GM12878 (cell line): ENCODE data around the gene CELSR1. TPM values are rescaled to one million over a fixed set of nuclear protein-coding genes. Genes with fewer than 3 reads are reported as not detected.

Experiments used
- ATAC-seq: fragments of 200-7000 bp; cut with Tn5 transposase; 3 replicates; pipeline ENCODE4 v1.9.1; 2020; ENCODE audit warnings: mild to moderate bottlenecking, moderate library complexity
- BruUV-seq: library from RNA; stranded (reverse); fragments of 400-500 nt; replicated peaks from 2 replicates; lab custom pipeline; 2021; lab: Mats Ljungman, UMichigan
- CTCF ChIA-PET: fragments of 300-600 bp; sonication (Branson Sonifier 250); formaldehyde crosslinking; extraction: SDS; loops from one replicate; lab custom pipeline; 2021; ENCODE audit warnings: inconsistent platforms; lab: Yijun Ruan, JAX
- POLR2A ChIA-PET: fragments of 350-600 bp; formaldehyde crosslinking; extraction: SDS; loops from one replicate; lab custom pipeline; 2021; ENCODE audit warnings: inconsistent platforms; lab: Charles Lee
- RAD21 ChIA-PET: fragments of 300-600 bp; sonication (Branson Sonifier 250); formaldehyde crosslinking; loops from one replicate; lab custom pipeline; 2023; ENCODE audit warnings: antibody characterized with exemption; ENCODE audit not compliant: unreplicated experiment; lab: Charles Lee
- SMC1A ChIA-PET: fragments of 300-600 bp; sonication (Branson Sonifier 250); formaldehyde crosslinking; loops from one replicate; lab custom pipeline; 2023; ENCODE audit not compliant: unreplicated experiment, uncharacterized antibody; lab: Charles Lee
- DNase-seq: peaks from one replicate; pipeline ENCODE4 v3.0.0-alpha.2; 2011; ENCODE audit warnings: low read depth, low spot score
- FAIRE-seq: peaks from 3 replicates; lab custom pipeline; 2011; peaks lifted over from hg19 to GRCh38; lab: Jason Lieb, UNC
- H2AFZ ChIP-seq: 2 replicates; pipeline ENCODE4 v1.6.0; 2011; ENCODE audit warnings: low read depth, low read length, control low read depth; ENCODE audit not compliant: control insufficient read depth
- H3K27ac ChIP-seq: 2 replicates; pipeline ENCODE4 v1.5.1; 2011; ENCODE audit warnings: control low read depth; ENCODE audit not compliant: control insufficient read depth, insufficient read depth
- H3K27me3 ChIP-seq, 2 experiments: replicated peaks in 1 of 2; 2 replicates each; pipeline versions ENCODE4 v1.6.0 to v1.6.1; 2011; ENCODE audit warnings: low read length in 1 of 2; ENCODE audit not compliant: control insufficient read depth in 2 of 2, insufficient read depth in 2 of 2
- H3K36me3 ChIP-seq, 2 experiments: 2 replicates each; pipeline ENCODE4 v1.5.1; 2011; ENCODE audit warnings: low read length in 1 of 2; ENCODE audit not compliant: control insufficient read depth in 2 of 2, insufficient read depth in 2 of 2
- H3K4me1 ChIP-seq: 2 replicates; pipeline ENCODE4 v1.6.1; 2011; ENCODE audit warnings: mild to moderate bottlenecking, low read length, moderate library complexity, mixed read lengths; ENCODE audit not compliant: control insufficient read depth, insufficient read depth
- H3K4me2 ChIP-seq: 2 replicates; pipeline ENCODE4 v1.6.0; 2011; ENCODE audit warnings: control low read depth; ENCODE audit not compliant: control insufficient read depth, insufficient read depth
- H3K4me3 ChIP-seq: fragments of 200-600 bp; sonication (generic); 2 replicates; pipeline ENCODE4 v1.5.1; 2016
- H3K79me2 ChIP-seq: 2 replicates; pipeline ENCODE4 v1.6.0; 2011; ENCODE audit warnings: low read length; ENCODE audit not compliant: control insufficient read depth, insufficient read depth
- H3K9ac ChIP-seq: 2 replicates; pipeline ENCODE4 v1.8.0; 2011; ENCODE audit warnings: low read length, control low read depth, mixed read lengths; ENCODE audit not compliant: control insufficient read depth, insufficient read depth
- H3K9me3 ChIP-seq: replicated peaks from 3 replicates; pipeline ENCODE4 v1.5.1; 2011; ENCODE audit warnings: mild to moderate bottlenecking, low read length; ENCODE audit not compliant: control insufficient read depth, insufficient read depth
- H4K20me1 ChIP-seq: 2 replicates; pipeline ENCODE4 v1.6.0; 2011; ENCODE audit not compliant: control insufficient read depth, insufficient read depth
- CBFB ChIP-seq: IDR thresholded peaks from 2 replicates; pipeline ENCODE4 v1.6.1; 2016; ENCODE audit warnings: antibody characterized with exemption, low read depth
- CEBPB ChIP-seq, 2 experiments: fragments of 150-350 bp in 1 of 2; IDR thresholded peaks; 2 replicates each; pipeline ENCODE4 v1.6.1; 2012 to 2014; ENCODE audit warnings: low read depth in 2 of 2, low read length in 2 of 2, borderline replicate concordance in 1 of 2, inconsistent platforms in 1 of 2
- MEF2B ChIP-seq: fragments of 450-650 bp; IDR thresholded peaks from 2 replicates; pipeline ENCODE4 v1.6.1; 2018; ENCODE audit warnings: mild to moderate bottlenecking, moderate library complexity; ENCODE audit not compliant: partially characterized antibody, poor library complexity, severe bottlenecking
- NBN ChIP-seq: fragments of 450-650 bp; IDR thresholded peaks from 2 replicates; pipeline ENCODE4 v1.6.1; 2016
- RAD51 ChIP-seq: fragments of 450-650 bp; IDR thresholded peaks from 2 replicates; pipeline ENCODE4 v1.6.1; 2016; ENCODE audit warnings: moderate library complexity, mild to moderate bottlenecking, inconsistent platforms
- SMC3 ChIP-seq: IDR thresholded peaks from 2 replicates; pipeline ENCODE4 v1.6.1; 2011; ENCODE audit warnings: low read length, improper control_type of control experiment, borderline replicate concordance
- SUZ12 ChIP-seq: fragments of 200-600 bp; sonication (generic); IDR thresholded peaks from one replicate; pipeline ENCODE4 v1.6.1; 2018; ENCODE audit warnings: antibody characterized with exemption, mild to moderate bottlenecking; ENCODE audit not compliant: unreplicated experiment
- TCF7 ChIP-seq: IDR thresholded peaks from 2 replicates; pipeline ENCODE4 v1.6.1; 2014; ENCODE audit warnings: antibody characterized with exemption, borderline replicate concordance
- YBX1 ChIP-seq: fragments of 450-650 bp; IDR thresholded peaks from 2 replicates; pipeline ENCODE4 v1.6.1; 2016; ENCODE audit warnings: antibody characterized with exemption
- ZNF274 ChIP-seq: IDR thresholded peaks from one replicate; pipeline ENCODE4 v1.8.0; 2011; ENCODE audit not compliant: insufficient read length, insufficient read depth
- WGBS: methylation state at CpG from one replicate; pipeline ENCODE4 v1.1.6; 2016; ENCODE audit warnings: low lambda C conversion rate; ENCODE audit not compliant: insufficient replicate concordance, insufficient coverage; ENCODE audit errors: missing lambda C conversion rate; 5-methylcytosine and 5-hydroxymethylcytosine counted together
- in situ Hi-C: fragments of 300-500 bp; cut with MboI; formaldehyde crosslinking; loops from 9 replicates; pipeline ENCODE4 v1.14.3; 2018; ENCODE audit warnings: mixed read lengths
- intact Hi-C: fragments of 100-400 bp; cut with micrococcal nuclease; formaldehyde crosslinking; loops from one replicate; pipeline ENCODE4 v1.14.2; 2022; ENCODE audit not compliant: unreplicated experiment
- polyA plus RNA-seq, 11 experiments: library from polyadenylated mRNA; depleted of rRNA in 4 of 11; unstranded in 6 of 11; stranded (reverse) in 5 of 11; fragments of >200 nt; fragmentation: Nextera tagmentation in 4 of 11; fragmentation: Illumina TruSeq in 1 of 11; extraction: Ambion mirVana in 4 of 11; extraction: Trizol in 1 of 11; gene quantifications; 1 replicate in 1 of 11; 2 replicates in 10 of 11; pipeline versions ENCODE4 v1.2.1 to v1.2.3, GENCODE V29; 2011 to 2016; ENCODE audit warnings: inconsistent platforms in 2 of 11, missing spikeins in 2 of 11, low read depth in 1 of 11
- total RNA-seq, 4 experiments: library from RNA; depleted of rRNA in 3 of 4; stranded (reverse); fragments of >200 nt in 3 of 4; fragmentation: Illumina TruSeq in 1 of 4; extraction: Trizol in 1 of 4; gene quantifications; 2 replicates each; pipeline versions ENCODE4 v1.2.1 to v1.2.3, GENCODE V29; 2013 to 2021
- TF ChIP-seq, protein P1 (sequence below): IDR thresholded peaks from 2 replicates; pipeline ENCODE4 v1.6.1; 2011; ENCODE audit warnings: low read depth, mild to moderate bottlenecking, low read length, moderate library complexity, borderline replicate concordance; ENCODE audit errors: extremely low read depth
- TF ChIP-seq, protein P2 (sequence below): fragments of 450-650 bp; formaldehyde crosslinking; IDR thresholded peaks from 2 replicates; pipeline ENCODE4 v1.4.0; 2022; ENCODE audit warnings: mild to moderate bottlenecking, moderate library complexity
- TF ChIP-seq, protein P3 (sequence below): fragments of 450-650 bp; formaldehyde crosslinking; IDR thresholded peaks from 2 replicates; pipeline ENCODE4 v1.4.0; 2020; ENCODE audit warnings: mild to moderate bottlenecking, moderate library complexity
- TF ChIP-seq, protein P4 (sequence below): IDR thresholded peaks from 2 replicates; pipeline ENCODE4 v1.6.1; 2011; ENCODE audit warnings: borderline replicate concordance, low read depth, mild to moderate bottlenecking, moderate library complexity, mixed read lengths, low read length; ENCODE audit not compliant: insufficient read depth; ENCODE audit errors: extremely low read length

Gene CELSR1
- total and polyA plus RNA-seq, 10 of the 15 experiments (the other 5 are each of a cell fraction or from before 2014, with no cell fraction given): 0.05 to 1.7 (median 0.35) TPM; not detected in 2

DNA sequence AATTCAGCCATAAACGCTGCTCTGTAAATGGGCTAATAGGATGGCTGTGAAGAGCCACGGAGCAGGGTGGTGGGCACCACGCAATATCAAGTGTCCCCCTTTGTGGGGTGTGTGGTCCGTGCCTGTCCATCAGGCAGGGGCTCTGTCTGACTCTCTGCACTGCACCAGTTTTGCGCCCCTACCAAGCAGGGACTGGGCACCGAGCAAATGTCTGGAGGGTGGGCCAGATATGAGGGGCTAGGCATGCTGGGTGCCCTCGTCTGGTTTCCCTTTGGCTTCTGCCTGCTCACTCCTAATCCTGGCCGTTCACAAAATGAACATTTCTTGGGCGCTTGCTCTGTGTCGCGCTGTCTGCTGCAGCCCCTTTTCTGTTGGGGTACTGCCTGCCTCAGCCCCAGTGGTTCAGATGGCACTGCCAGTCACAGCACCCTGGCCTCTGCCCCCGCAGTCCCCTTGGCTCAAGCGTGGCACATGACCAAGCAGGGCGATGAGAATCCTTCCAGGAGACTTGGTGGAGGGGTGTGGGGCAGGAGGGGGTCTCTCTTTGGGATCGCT is 37.1 kb upstream of the CELSR1 start:
- POLR2A ChIA-PET: no interaction called here
- Histone ChIP-seq H3K27ac (no peak overlapping the region), H3K79me2 (no peaks in the 10 kb centered on the region; the same call in 1 of the 2 replicates), H3K36me3 (no peaks in the 10 kb centered on the region), H3K4me3 (no peak overlapping the region), H3K4me2 (no peak overlapping the region), H3K9me3 (peaks cover 5% of the 10 kb centered on the region; the same call in 1 of the 3 replicates), H3K9ac (no peak overlapping the region), H2AFZ (no peak overlapping the region), H3K27me3 (no peaks in the 10 kb centered on the region; a peak in 1 of 4 replicates), H3K4me1 (0 out of 2 replicates have a peak, but pooled peaks cover 5% of the 10 kb centered on the region), H4K20me1 (no peaks in the 10 kb centered on the region)
- no peak for FAIRE-seq
- ATAC-seq: no peak
- WGBS: 67% methylated on average over 15 of the region's 15 CpGs
- SMC1A ChIA-PET: no interaction called here
- intact Hi-C loops (no loop called here), in situ Hi-C loops (loop anchor here (25.0 kb wide), 1 partner anchor 1913 kb away; a partner anchor contains a TSS)
- RAD21 ChIA-PET: no interaction called here
- no peak for DNase-seq
- CTCF ChIA-PET: no interaction called here
- BruUV-seq: no TSS peak
- TF ChIP-seq TCF7 (no peak), ZNF274 (no peak), NBN (no peak), MEF2B (no peak), YBX1 (no peak), SMC3 (no peak), CEBPB (IDR thresholded peaks at IDR 0.05; ENCODE audit: borderline replicate concordance in 1 of 2, low read depth in 2 of 2, low read length in 2 of 2) (no peak), RAD51 (no peak), SUZ12 (no peak), CBFB (no peak)
- TF ChIP-seq, protein P1, sequence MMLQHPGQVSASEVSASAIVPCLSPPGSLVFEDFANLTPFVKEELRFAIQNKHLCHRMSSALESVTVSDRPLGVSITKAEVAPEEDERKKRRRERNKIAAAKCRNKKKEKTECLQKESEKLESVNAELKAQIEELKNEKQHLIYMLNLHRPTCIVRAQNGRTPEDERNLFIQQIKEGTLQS: no peak
- TF ChIP-seq, protein P2, sequence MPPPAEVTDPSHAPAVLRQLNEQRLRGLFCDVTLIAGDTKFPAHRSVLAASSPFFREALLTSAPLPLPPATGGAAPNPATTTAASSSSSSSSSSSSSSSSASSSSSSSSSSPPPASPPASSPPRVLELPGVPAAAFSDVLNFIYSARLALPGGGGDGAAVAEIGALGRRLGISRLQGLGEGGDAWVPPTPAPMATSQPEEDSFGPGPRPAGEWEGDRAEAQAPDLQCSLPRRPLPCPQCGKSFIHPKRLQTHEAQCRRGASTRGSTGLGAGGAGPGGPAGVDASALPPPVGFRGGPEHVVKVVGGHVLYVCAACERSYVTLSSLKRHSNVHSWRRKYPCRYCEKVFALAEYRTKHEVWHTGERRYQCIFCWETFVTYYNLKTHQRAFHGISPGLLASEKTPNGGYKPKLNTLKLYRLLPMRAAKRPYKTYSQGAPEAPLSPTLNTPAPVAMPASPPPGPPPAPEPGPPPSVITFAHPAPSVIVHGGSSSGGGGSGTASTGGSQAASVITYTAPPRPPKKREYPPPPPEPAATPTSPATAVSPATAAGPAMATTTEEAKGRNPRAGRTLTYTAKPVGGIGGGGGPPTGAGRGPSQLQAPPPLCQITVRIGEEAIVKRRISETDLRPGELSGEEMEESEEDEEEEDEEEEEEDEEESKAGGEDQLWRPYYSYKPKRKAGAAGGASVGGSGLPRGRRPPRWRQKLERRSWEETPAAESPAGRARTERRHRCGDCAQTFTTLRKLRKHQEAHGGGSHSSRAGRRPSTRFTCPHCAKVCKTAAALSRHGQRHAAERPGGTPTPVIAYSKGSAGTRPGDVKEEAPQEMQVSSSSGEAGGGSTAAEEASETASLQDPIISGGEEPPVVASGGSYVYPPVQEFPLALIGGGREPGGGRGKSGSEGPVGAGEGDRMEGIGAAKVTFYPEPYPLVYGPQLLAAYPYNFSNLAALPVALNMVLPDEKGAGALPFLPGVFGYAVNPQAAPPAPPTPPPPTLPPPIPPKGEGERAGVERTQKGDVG: no peak
- TF ChIP-seq, protein P3, sequence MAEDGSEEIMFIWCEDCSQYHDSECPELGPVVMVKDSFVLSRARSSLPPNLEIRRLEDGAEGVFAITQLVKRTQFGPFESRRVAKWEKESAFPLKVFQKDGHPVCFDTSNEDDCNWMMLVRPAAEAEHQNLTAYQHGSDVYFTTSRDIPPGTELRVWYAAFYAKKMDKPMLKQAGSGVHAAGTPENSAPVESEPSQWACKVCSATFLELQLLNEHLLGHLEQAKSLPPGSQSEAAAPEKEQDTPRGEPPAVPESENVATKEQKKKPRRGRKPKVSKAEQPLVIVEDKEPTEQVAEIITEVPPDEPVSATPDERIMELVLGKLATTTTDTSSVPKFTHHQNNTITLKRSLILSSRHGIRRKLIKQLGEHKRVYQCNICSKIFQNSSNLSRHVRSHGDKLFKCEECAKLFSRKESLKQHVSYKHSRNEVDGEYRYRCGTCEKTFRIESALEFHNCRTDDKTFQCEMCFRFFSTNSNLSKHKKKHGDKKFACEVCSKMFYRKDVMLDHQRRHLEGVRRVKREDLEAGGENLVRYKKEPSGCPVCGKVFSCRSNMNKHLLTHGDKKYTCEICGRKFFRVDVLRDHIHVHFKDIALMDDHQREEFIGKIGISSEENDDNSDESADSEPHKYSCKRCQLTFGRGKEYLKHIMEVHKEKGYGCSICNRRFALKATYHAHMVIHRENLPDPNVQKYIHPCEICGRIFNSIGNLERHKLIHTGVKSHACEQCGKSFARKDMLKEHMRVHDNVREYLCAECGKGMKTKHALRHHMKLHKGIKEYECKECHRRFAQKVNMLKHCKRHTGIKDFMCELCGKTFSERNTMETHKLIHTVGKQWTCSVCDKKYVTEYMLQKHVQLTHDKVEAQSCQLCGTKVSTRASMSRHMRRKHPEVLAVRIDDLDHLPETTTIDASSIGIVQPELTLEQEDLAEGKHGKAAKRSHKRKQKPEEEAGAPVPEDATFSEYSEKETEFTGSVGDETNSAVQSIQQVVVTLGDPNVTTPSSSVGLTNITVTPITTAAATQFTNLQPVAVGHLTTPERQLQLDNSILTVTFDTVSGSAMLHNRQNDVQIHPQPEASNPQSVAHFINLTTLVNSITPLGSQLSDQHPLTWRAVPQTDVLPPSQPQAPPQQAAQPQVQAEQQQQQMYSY: no peak
- TF ChIP-seq, protein P4, sequence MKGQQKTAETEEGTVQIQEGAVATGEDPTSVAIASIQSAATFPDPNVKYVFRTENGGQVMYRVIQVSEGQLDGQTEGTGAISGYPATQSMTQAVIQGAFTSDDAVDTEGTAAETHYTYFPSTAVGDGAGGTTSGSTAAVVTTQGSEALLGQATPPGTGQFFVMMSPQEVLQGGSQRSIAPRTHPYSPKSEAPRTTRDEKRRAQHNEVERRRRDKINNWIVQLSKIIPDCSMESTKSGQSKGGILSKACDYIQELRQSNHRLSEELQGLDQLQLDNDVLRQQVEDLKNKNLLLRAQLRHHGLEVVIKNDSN: no peak
